ENCODE measurements around the gene ZNRF1. TPM values are rescaled to one million over a fixed set of nuclear protein-coding genes. Genes with fewer than 3 reads are reported as not detected.

ZNRF1 gene
- total RNA-seq, 2 donors from 2014 or later, result 9.3 to 21.4 TPM

- no peaks in the 10 kb centered on the region for H3K27me3 ChIP-seq
- ATAC-seq, result no peak
- no peak overlapping the region for H3K27ac ChIP-seq
- no peak overlapping the region for H3K4me3 ChIP-seq
- 94 to 96% methylated on average over 11 to 14 of the region's 14 CpGs for WGBS, 2 donors
- H3K36me3 ChIP-seq (replicated peaks in 1 of 2; ENCODE audit: insufficient read depth in 1 of 2, low read depth in 2 of 2), result no peaks in the 10 kb centered on the region
- TF ChIP-seq POLR2A (IDR thresholded peaks at IDR 0.05), result no peak
- no peak for TF ChIP-seq CTCF (IDR thresholded peaks at IDR 0.05)
- H3K9me3 ChIP-seq, result no peaks in the 10 kb centered on the region
- intact Hi-C loops (cut with DNase I), result loop anchor here (5.0 kb wide), 1 partner anchor 103 kb away; no protein-coding TSS in a partner anchor
- H3K4me1 ChIP-seq, result peaks cover 50% of the 10 kb centered on the region
- DNase-seq, result no peak
These were observed 96.4 kb downstream of the ZNRF1 start for GRCh38 chr16:75095204-75095621.

GRCh38 chr16:75096656-75097055, 97.8 kb downstream of the ZNRF1 start:
- Histone ChIP-seq H3K27me3 (no peaks in the 10 kb centered on the region), H3K4me1 (peaks cover 50% of the 10 kb centered on the region), H3K36me3 (replicated peaks in 1 of 2; ENCODE audit: insufficient read depth in 1 of 2, low read depth in 2 of 2) (no peaks in the 10 kb centered on the region), H3K27ac (peak overlapping the region; percentile 9 to 51 (median 45)), H3K4me3 (no peak overlapping the region), H3K9me3 (no peaks in the 10 kb centered on the region)
- DNase-seq (peak; percentile 62 to 82 (median 80)), ATAC-seq (peak; percentile 85)
- intact Hi-C loops (cut with DNase I), result loop anchor here (5.0 kb wide), 1 partner anchor 104 kb away; no protein-coding TSS in a partner anchor
- 20 to 26% methylated on average over 6 of the region's 6 CpGs for WGBS, 2 donors
- TF ChIP-seq POLR2A (IDR thresholded peaks at IDR 0.05) (no peak), CTCF (IDR thresholded peaks at IDR 0.05) (peak; percentile 31 to 72 (median 62))

DNA sequence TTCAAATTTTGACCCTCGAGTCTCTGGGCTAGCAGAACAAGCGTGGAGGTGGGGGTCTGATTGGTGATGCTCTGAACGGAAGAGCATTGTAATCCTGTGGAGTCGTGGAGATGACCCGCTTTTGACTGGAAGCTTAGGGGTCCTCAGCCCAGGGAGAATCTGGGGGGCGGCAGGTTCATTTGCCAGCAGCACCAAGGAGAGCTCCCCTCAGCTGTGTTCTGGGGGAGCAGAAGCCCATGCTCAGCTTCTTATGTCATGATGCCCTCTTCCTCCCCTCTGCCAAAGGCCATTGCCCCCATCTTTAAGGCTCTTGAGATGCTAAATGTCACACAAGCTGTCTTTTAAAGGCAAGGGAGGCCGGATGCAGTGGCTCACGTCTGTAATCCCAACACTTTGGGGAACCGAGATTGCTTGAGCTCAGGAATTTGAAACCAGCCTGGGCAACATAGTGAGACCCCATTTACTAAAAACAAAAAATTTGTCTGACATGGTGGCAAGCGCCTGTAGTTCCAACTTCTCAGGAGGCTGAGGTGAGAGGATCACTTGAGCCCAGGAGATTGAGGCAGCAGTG, 98.5 kb downstream of the ZNRF1 start:
- H3K36me3 ChIP-seq (replicated peaks in 1 of 2; ENCODE audit: insufficient read depth in 1 of 2, low read depth in 2 of 2), result no peaks in the 10 kb centered on the region
- DNase-seq (no peak), ATAC-seq (no peak)
- H3K4me3 ChIP-seq, result no peak overlapping the region
- 86 to 90% methylated on average over 10 of the region's 10 CpGs for whole genome bisulfite sequencing, 2 donors
- H3K4me1 ChIP-seq, result peaks cover 50% of the 10 kb centered on the region
- no peak for TF ChIP-seq CTCF (IDR thresholded peaks at IDR 0.05)
- no peak for TF ChIP-seq POLR2A (IDR thresholded peaks at IDR 0.05)
- intact Hi-C loops (cut with DNase I), result loop anchor here (5.0 kb wide), 1 partner anchor 105 kb away; no protein-coding TSS in a partner anchor
- no peaks in the 10 kb centered on the region for H3K9me3 ChIP-seq
- H3K27ac ChIP-seq, result peak overlapping the region; percentile 9 to 51 (median 45)
- no peaks in the 10 kb centered on the region for H3K27me3 ChIP-seq

GRCh38 chr16:75097941-75098901, 99.4 kb downstream of the ZNRF1 start:
- intact Hi-C loops (cut with DNase I), result loop anchor here (5.0 kb wide), 1 partner anchor 106 kb away; no protein-coding TSS in a partner anchor
- Histone ChIP-seq H3K27me3 (no peaks in the 10 kb centered on the region), H3K36me3 (replicated peaks in 1 of 2; ENCODE audit: insufficient read depth in 1 of 2, low read depth in 2 of 2) (no peaks in the 10 kb centered on the region), H3K9me3 (no peaks in the 10 kb centered on the region), H3K4me3 (no peak overlapping the region), H3K27ac (peak overlapping the region in 1 of 4 donors; percentile 51), H3K4me1 (peaks cover 42% of the 10 kb centered on the region)
- TF ChIP-seq POLR2A (IDR thresholded peaks at IDR 0.05), result no peak
- TF ChIP-seq CTCF (IDR thresholded peaks at IDR 0.05), result no peak
- no peak for DNase-seq
- ATAC-seq, result no peak
- 73 to 74% methylated on average over 11 to 15 of the region's 15 CpGs for WGBS, 2 donors
